CD8-positive, alpha-beta memory T cell (primary cell): Measurements from ENCODE around the gene CBFA2T3. TPM values are rescaled to one million over a fixed set of nuclear protein-coding genes. Genes with fewer than 3 reads are reported as not detected.

Experiments used
- CTCF ChIA-PET: fragments of 350-600 bp; sonication (Branson Sonifier 250); formaldehyde crosslinking; loops from one replicate; lab custom pipeline; 2021; ENCODE audit warnings: antibody characterized with exemption; lab: Charles Lee
- POLR2A ChIA-PET: fragments of 350-600 bp; sonication (Branson Sonifier 250); formaldehyde crosslinking; loops from one replicate; lab custom pipeline; 2021; ENCODE audit warnings: antibody characterized with exemption; lab: Charles Lee
- DNase-seq, 5 donors: peaks; one replicate each; pipeline versions ENCODE4 v3.0.0 to v3.0.0-alpha.2; 2020 to 2022; ENCODE audit warnings: mixed read lengths in 1 of 5
- H3K27ac ChIP-seq: one replicate; pipeline ENCODE4 v1.7.0; 2013; ENCODE audit warnings: low read depth, mild to moderate bottlenecking, low read length, moderate library complexity
- H3K27me3 ChIP-seq: 2 replicates; pipeline ENCODE4 v1.7.0; 2013; ENCODE audit warnings: low read length, mild to moderate bottlenecking; ENCODE audit not compliant: insufficient read depth, poor library complexity, severe bottlenecking
- H3K36me3 ChIP-seq: 2 replicates; pipeline ENCODE4 v1.7.0; 2013; ENCODE audit warnings: mild to moderate bottlenecking, low read length, moderate library complexity; ENCODE audit not compliant: insufficient read depth
- H3K4me1 ChIP-seq: 2 replicates; pipeline ENCODE4 v1.7.0; 2013; ENCODE audit warnings: mild to moderate bottlenecking, low read length, moderate library complexity; ENCODE audit not compliant: insufficient read depth
- H3K4me3 ChIP-seq: 2 replicates; pipeline ENCODE4 v1.7.0; 2013; ENCODE audit warnings: mild to moderate bottlenecking, low read length
- H3K9me3 ChIP-seq: 2 replicates; pipeline ENCODE4 v1.7.0; 2013; ENCODE audit warnings: mild to moderate bottlenecking, low read length
- H3K27ac Mint-ChIP-seq, 8 donors: one replicate each; pipeline ENCODE4 v1.8.0; 2020 to 2021; ENCODE audit warnings: mixed read lengths in 8 of 8, mild to moderate bottlenecking in 6 of 8, inconsistent platforms in 3 of 8, moderate library complexity in 3 of 8
- H3K27me3 Mint-ChIP-seq, 2 donors: one replicate each; pipeline ENCODE4 v1.8.0; 2020 to 2021; ENCODE audit warnings: mixed read lengths in 2 of 2, mild to moderate bottlenecking in 1 of 2, moderate library complexity in 1 of 2
- H3K36me3 Mint-ChIP-seq, 3 donors: one replicate each; pipeline ENCODE4 v1.8.0; 2020 to 2021; ENCODE audit warnings: mixed read lengths in 3 of 3, inconsistent platforms in 1 of 3, mild to moderate bottlenecking in 1 of 3
- H3K4me1 Mint-ChIP-seq, 3 donors: one replicate each; pipeline ENCODE4 v1.8.0; 2020 to 2021; ENCODE audit warnings: mixed read lengths in 3 of 3, inconsistent platforms in 1 of 3, mild to moderate bottlenecking in 1 of 3
- H3K4me3 Mint-ChIP-seq, 7 donors: one replicate each; pipeline ENCODE4 v1.8.0; 2020 to 2021; ENCODE audit warnings: mixed read lengths in 7 of 7, mild to moderate bottlenecking in 6 of 7, moderate library complexity in 4 of 7, inconsistent platforms in 2 of 7
- H3K9me3 Mint-ChIP-seq, 5 donors: one replicate each; pipeline ENCODE4 v1.8.0; 2020 to 2022; ENCODE audit warnings: mixed read lengths in 5 of 5, mild to moderate bottlenecking in 3 of 5, moderate library complexity in 2 of 5, inconsistent platforms in 1 of 5
- polyA plus RNA-seq: library from polyadenylated mRNA; unstranded; fragments of 300-500 nt; fragmentation: Illumina TruSeq; gene quantifications from one replicate; pipeline ENCODE4 v1.2.3, GENCODE V29; 2021
- total RNA-seq, 2 experiments: library from RNA; stranded (reverse); gene quantifications; one replicate each; pipeline ENCODE4 v1.2.3, GENCODE V29; 2021

CBFA2T3 gene
- total and polyA plus RNA-seq, 3 experiments from 2014 or later, result 0.22 TPM; not detected in 2

GRCh38 chr16:88928405-88929090 is 48.5 kb downstream of the CBFA2T3 start:
- H3K27ac ChIP-seq, result no peak overlapping the region
- Mint-ChIP-seq H3K27me3 (no peaks in the 10 kb centered on the region), H3K27ac (no peak overlapping the region), H3K4me1 (no peaks in the 10 kb centered on the region), H3K9me3 (no peaks in the 10 kb centered on the region), H3K36me3 (no peaks in the 10 kb centered on the region), H3K4me3 (no peak overlapping the region)
- ChIA-PET POLR2A (no interaction called here), CTCF (no interaction called here)
- no peak overlapping the region for H3K4me3 ChIP-seq
- DNase-seq, result no peak
- H3K4me1 ChIP-seq, result no peaks in the 10 kb centered on the region
- H3K27me3 ChIP-seq, result no peaks in the 10 kb centered on the region
- no peaks in the 10 kb centered on the region for H3K36me3 ChIP-seq
- no peaks in the 10 kb centered on the region for H3K9me3 ChIP-seq

- Histone ChIP-seq H3K4me1 (no peaks in the 10 kb centered on the region), H3K4me3 (no peak overlapping the region), H3K9me3 (no peaks in the 10 kb centered on the region), H3K36me3 (no peaks in the 10 kb centered on the region), H3K27me3 (no peaks in the 10 kb centered on the region), H3K27ac (no peak overlapping the region)
- H3K27ac Mint-ChIP-seq, result no peak overlapping the region
- CTCF ChIA-PET, result no interaction called here
- POLR2A ChIA-PET, result no interaction called here
- no peak overlapping the region for H3K4me3 Mint-ChIP-seq
- H3K4me1 Mint-ChIP-seq, result no peaks in the 10 kb centered on the region
- no peaks in the 10 kb centered on the region for H3K27me3 Mint-ChIP-seq
- no peaks in the 10 kb centered on the region for H3K9me3 Mint-ChIP-seq
- H3K36me3 Mint-ChIP-seq, result no peaks in the 10 kb centered on the region
- DNase-seq, result no peak
Measured at GRCh38 chr16:88927661-88928060, 49.3 kb downstream of the CBFA2T3 start.

GRCh38 chr16:88927010-88927409 is 50.0 kb downstream of the CBFA2T3 start:
- Mint-ChIP-seq H3K27me3 (peaks cover 0 to under 1% of the 10 kb centered on the region in 2 donors), H3K4me3 (no peak overlapping the region), H3K9me3 (no peaks in the 10 kb centered on the region), H3K36me3 (no peaks in the 10 kb centered on the region), H3K4me1 (no peaks in the 10 kb centered on the region), H3K27ac (no peak overlapping the region)
- no peaks in the 10 kb centered on the region for H3K36me3 ChIP-seq
- H3K27ac ChIP-seq, result no peak overlapping the region
- CTCF ChIA-PET, result no interaction called here
- DNase-seq, result no peak
- no peaks in the 10 kb centered on the region for H3K27me3 ChIP-seq
- no peak overlapping the region for H3K4me3 ChIP-seq
- POLR2A ChIA-PET, result no interaction called here
- H3K9me3 ChIP-seq, result no peaks in the 10 kb centered on the region
- H3K4me1 ChIP-seq, result no peaks in the 10 kb centered on the region

GRCh38 chr16:88926374-88926990 is 50.5 kb downstream of the CBFA2T3 start:
- H3K4me3 ChIP-seq, result no peak overlapping the region

GRCh38 chr16:88925540-88925887 is 51.5 kb downstream of the CBFA2T3 start:
- peaks cover 4% of the 10 kb centered on the region for H3K4me1 ChIP-seq
- CTCF ChIA-PET, result no interaction called here
- H3K27ac Mint-ChIP-seq, result no peak overlapping the region
- H3K27ac ChIP-seq, result no peak overlapping the region
- no peak overlapping the region for H3K4me3 ChIP-seq
- DNase-seq, result no peak
- H3K4me1 Mint-ChIP-seq, result no peaks in the 10 kb centered on the region
- no peaks in the 10 kb centered on the region for H3K36me3 ChIP-seq
- peaks cover 0 to 9% of the 10 kb centered on the region in 2 donors for H3K27me3 Mint-ChIP-seq
- H3K4me3 Mint-ChIP-seq, result no peak overlapping the region
- no peaks in the 10 kb centered on the region for H3K9me3 Mint-ChIP-seq
- POLR2A ChIA-PET, result no interaction called here
- peaks cover 4% of the 10 kb centered on the region for H3K27me3 ChIP-seq
- no peaks in the 10 kb centered on the region for H3K36me3 Mint-ChIP-seq
- no peaks in the 10 kb centered on the region for H3K9me3 ChIP-seq

More at GRCh38 chr16:88926374-88926990, 50.5 kb downstream of the CBFA2T3 start:
- no peak overlapping the region for H3K27ac ChIP-seq
- ChIA-PET CTCF (no interaction called here), POLR2A (no interaction called here)
- H3K27me3 Mint-ChIP-seq, result peaks cover 0 to 4% of the 10 kb centered on the region in 2 donors
- H3K4me1 Mint-ChIP-seq, result no peaks in the 10 kb centered on the region
- H3K27me3 ChIP-seq, result no peaks in the 10 kb centered on the region
- H3K36me3 Mint-ChIP-seq, result no peaks in the 10 kb centered on the region
- H3K9me3 Mint-ChIP-seq, result no peaks in the 10 kb centered on the region
- no peaks in the 10 kb centered on the region for H3K9me3 ChIP-seq
- no peak for DNase-seq
- H3K4me3 Mint-ChIP-seq, result no peak overlapping the region
- H3K4me1 ChIP-seq, result no peaks in the 10 kb centered on the region
- no peaks in the 10 kb centered on the region for H3K36me3 ChIP-seq
- no peak overlapping the region for H3K27ac Mint-ChIP-seq

GRCh38 chr16:88924834-88925539 is 52.0 kb downstream of the CBFA2T3 start:
- Histone ChIP-seq H3K36me3 (no peaks in the 10 kb centered on the region), H3K27ac (no peak overlapping the region), H3K4me1 (peaks cover 4% of the 10 kb centered on the region), H3K4me3 (no peak overlapping the region), H3K27me3 (peaks cover 4% of the 10 kb centered on the region), H3K9me3 (no peaks in the 10 kb centered on the region)
- no peaks in the 10 kb centered on the region for H3K9me3 Mint-ChIP-seq
- CTCF ChIA-PET, result no interaction called here
- H3K36me3 Mint-ChIP-seq, result no peaks in the 10 kb centered on the region
- peaks cover 0 to 9% of the 10 kb centered on the region in 2 donors for H3K27me3 Mint-ChIP-seq
- H3K4me1 Mint-ChIP-seq, result no peaks in the 10 kb centered on the region
- POLR2A ChIA-PET, result no interaction called here
- no peak for DNase-seq
- no peak overlapping the region for H3K4me3 Mint-ChIP-seq
- no peak overlapping the region for H3K27ac Mint-ChIP-seq

GRCh38 chr16:88923926-88924833 is 52.8 kb downstream of the CBFA2T3 start:
- ChIA-PET POLR2A (no interaction called here), CTCF (no interaction called here)
- Histone ChIP-seq H3K4me3 (no peak overlapping the region), H3K27ac (no peak overlapping the region), H3K9me3 (no peaks in the 10 kb centered on the region), H3K27me3 (peaks cover 4% of the 10 kb centered on the region), H3K36me3 (no peaks in the 10 kb centered on the region), H3K4me1 (peaks cover 4% of the 10 kb centered on the region)
- peaks cover 0 to 9% of the 10 kb centered on the region in 2 donors for H3K27me3 Mint-ChIP-seq
- H3K36me3 Mint-ChIP-seq, result no peaks in the 10 kb centered on the region
- DNase-seq, result no peak
- H3K4me1 Mint-ChIP-seq, result no peaks in the 10 kb centered on the region
- no peak overlapping the region for H3K27ac Mint-ChIP-seq
- no peaks in the 10 kb centered on the region for H3K9me3 Mint-ChIP-seq
- H3K4me3 Mint-ChIP-seq, result no peak overlapping the region
